HG03066 (cell line): ENCODE results near the gene KCMF1.
"Not testable (repeated sequence)": the region's sequence is repeated elsewhere in the genome, so short reads cannot be mapped to it uniquely, and the experiment has no call there.

Experiments used
- ATAC-seq: cut with Tn5 transposase; IDR thresholded peaks from one replicate; pipeline ENCODE4 v1.9.1; 2021; ENCODE audit warnings: low read depth; ENCODE audit not compliant: unreplicated experiment

Gene KCMF1

GRCh38 chr2:84970868-84971509 lies at the start of gene KCMF1:
KCMF1 (plus strand) TSS chr2:84971161; CDS start chr2:84971452, 291 bp downstream.
- ATAC-seq: peak; percentile 51

GRCh38 chr2:84923009-84923408 lies 48.0 kb upstream of the KCMF1 start:
- ATAC-seq: no peak

DNA sequence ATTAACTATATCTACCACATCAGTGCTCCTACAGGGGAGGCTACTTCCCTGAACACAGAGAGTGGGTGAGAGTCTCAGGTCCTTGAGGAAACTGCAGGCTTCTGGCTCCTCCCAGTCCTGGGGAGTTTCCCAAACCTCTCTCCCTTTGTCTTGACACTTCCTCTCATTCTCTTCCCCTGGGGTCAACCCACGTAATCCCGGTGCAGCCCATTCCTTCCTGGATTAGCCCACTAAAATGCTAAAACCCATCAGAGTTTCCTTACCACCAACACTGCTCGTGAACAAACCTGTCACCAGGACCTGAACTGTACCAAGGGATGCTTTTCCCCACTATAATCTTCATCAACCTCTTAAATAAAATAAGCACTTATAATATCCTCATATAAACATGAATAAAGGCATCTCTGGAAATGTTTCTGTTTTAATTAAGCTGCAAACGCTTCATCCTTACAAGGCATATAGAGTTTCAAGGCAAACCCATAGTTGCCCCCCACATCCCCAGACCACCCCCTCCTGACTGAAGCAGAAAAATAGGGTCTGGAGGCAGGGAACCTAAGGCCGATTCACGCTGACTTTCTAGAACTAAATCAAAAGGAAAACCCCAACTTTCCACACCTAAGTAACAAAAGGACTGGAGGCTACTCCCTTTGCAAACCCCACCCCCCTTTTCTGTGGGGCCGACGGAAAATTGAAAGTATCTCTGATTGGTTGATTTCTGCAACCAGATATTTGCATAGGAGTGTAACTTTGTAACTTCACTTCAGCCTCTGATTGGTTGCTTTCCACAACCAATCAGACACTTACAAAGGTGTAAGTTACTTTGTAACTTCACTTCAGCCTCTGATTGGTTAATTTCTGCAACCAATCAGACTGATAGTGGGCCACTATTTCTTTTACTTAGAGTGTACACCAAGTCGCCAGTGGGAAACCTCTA lies 46.5 kb upstream of the KCMF1 start:
- ATAC-seq: no peak

DNA sequence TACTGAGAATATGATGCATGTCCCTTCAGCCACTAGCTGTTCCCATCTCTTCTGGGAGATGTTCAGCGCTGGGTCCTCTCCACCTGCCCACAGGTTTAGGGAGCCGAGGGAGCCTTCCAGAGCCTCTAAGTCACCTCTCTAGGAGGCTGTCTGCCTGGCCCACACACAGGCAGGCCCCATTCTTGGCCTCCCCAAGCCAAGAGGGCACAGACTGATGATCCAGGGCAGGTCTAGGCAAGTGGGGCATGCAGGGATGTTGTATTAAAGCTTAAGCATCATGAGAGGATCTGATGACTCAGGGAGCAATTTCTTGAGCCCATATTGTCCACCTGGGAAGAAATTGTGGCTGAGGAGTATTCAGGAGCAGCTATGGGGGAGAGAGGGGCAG lies 45.6 kb upstream of the KCMF1 start:
- no peak for ATAC-seq

- peak; percentile 75 for ATAC-seq
These were observed 45.1 kb upstream of the KCMF1 start for GRCh38 chr2:84925724-84926376.

DNA sequence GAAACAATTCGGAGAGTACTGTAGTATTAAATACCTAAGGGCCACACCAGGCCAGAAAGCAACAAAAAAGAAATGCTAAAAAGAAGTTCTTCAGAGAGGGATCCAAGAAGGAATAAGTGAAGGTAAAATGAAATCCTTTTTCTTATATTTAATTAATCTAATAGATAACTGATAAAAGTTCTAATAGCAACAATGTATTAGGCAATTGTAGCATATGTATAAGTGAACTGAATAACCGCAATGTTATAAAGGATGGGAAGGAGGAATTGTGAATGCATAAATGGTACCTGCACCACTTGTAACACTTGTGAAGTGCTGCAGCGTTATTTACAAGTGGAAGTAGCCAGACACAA lies 43.7 kb upstream of the KCMF1 start:
- no peak for ATAC-seq

DNA sequence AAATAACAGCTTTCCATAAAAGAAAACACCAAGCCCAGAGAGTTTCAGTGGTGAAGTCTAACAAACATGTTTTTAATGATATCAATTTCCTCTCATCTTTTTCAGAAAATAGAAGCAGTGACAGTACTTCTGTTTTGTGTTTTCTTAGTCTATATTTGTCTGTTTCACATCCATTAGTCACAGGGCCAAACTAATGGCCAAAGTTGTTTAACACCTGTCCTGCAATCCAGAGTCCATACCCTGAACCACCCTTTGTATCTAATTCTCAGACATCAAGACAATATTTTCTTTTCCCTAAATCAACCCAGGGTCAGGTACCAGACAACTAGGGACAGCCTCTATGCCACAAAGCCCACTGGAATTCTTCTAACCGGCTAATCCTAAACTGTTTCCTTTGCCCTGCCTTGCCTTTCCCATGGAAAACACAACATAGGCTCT lies 39.6 kb upstream of the KCMF1 start:
- peak; percentile 61 for ATAC-seq

- ATAC-seq: peak; percentile 22
These were observed 32.6 kb upstream of the KCMF1 start for GRCh38 chr2:84938194-84938879.

- peak; percentile 68 for ATAC-seq
These were observed 31.4 kb upstream of the KCMF1 start for GRCh38 chr2:84939426-84940087.

DNA sequence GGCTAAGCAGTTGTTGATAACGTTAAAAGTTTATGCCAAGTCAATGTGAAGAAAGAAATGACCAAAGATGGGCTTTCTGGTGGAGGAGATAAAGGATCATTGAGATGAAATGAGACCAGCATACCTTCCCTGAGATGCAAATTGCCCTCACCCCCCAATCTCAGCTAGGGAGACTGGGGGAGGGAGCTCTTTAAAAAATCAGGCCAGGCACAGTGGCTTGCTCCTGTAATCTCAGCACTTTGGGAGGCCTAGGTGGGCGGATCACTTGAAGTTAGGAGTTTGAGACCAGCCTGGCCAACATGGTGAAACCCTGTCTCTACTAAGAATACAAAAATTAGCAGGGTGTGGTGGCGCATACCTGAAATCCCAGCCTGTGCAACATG lies 30.9 kb upstream of the KCMF1 start:
- no peak for ATAC-seq

DNA sequence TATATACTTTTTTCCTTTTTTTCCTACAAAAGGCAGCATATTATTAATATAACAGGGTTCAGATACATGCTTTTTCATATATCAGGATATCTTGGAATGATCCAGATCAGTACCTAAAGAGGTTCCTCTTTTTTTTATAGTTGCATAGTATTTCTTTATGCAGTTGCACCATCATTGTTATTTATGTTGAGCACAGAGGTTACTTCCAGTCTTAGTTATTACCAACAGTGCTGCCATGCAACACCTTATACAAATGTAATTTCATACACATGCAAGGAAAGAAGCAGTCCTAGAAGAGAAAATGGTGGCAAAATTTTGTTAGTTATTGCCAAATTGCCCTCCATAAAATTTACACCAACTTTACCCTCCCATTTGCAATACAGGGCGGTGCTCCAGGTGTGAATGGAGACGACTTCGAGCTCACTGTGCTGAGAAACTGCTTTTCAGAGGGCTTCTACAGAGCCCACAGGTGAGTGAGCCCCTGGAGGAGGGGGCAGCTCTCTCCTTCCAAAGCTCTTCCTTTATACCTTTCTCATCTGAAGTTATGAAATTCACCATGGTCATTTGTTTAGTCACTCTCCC lies 30.0 kb upstream of the KCMF1 start:
- ATAC-seq: no peak

- ATAC-seq: no peak
These were observed 28.8 kb upstream of the KCMF1 start for GRCh38 chr2:84942166-84942565.

- peak; percentile 32 for ATAC-seq
These were observed 28.0 kb upstream of the KCMF1 start for GRCh38 chr2:84942964-84943421.

DNA sequence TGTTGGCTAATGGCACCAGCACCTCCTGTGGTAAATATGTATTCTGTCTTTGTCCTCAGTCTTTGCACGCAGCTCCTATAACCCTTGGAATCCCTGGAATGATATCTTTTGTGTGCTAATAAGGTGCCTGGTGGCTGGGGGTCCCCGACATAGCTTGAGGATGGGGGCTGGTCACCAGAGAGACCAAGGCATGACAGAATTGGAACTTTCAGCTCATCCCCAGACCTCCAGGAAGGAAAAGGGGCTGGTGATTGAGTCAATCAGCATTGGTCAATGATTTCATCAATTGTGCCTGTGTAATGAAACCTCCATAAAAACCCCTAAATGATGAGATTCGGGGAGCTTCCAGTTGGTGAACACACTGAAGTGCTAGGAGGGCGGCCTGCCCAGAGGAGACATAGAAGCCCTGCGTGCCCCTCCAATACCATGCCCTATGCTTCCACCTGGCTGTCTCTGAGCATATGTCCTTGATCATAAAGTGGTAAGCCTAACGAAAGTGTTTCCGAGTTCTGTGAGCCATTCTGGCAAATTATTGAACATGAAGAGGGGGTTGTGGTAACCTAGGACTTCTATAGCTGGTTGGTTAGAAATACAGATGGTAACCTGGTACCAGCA lies 26.6 kb upstream of the KCMF1 start:
- ATAC-seq: no peak

DNA sequence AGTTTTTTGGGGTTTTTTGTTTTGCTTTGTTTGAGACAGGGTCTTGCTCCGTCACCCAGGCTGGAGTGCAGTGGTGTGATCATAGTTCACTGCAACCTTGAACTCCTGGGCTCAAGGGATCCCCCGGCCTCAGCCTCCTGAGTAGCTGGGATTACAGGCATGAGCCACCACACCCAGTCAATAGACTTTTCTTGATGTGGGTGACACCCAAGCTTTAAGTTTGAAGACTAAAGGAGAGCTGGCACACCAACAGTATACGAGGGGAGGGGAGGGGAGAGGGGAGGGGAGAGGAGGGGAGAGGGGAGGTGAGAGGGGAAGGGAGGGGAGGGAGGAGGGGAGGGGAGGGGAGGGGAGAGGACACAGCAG lies 25.1 kb upstream of the KCMF1 start:
- not testable (repeated sequence) for ATAC-seq

- peak; percentile 62 for ATAC-seq
These were observed 24.6 kb upstream of the KCMF1 start for GRCh38 chr2:84946204-84947009.

GRCh38 chr2:84947010-84947593 lies 23.9 kb upstream of the KCMF1 start:
- no peak for ATAC-seq

DNA sequence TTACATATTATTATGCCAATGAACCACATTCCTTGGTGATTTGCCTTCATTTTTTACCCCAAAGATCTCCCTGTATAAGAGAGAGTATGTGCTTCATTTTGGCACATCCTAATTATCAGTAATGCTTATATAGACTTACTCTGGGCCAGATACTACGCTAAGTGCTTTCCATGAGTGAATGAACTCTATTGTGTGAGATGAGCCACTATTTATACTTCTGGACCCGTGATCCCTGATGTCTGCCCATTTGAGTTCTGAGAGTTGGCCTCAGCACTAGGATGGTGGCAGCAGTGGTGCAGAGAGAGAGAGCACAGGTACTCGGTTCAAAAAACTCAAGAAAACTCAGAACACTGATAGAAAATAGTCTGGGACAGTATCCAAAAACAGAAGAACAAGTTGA lies 17.4 kb upstream of the KCMF1 start:
- no peak for ATAC-seq
